ENCODE results near the gene SLC28A2.

The SLC28A2 gene, protein sequence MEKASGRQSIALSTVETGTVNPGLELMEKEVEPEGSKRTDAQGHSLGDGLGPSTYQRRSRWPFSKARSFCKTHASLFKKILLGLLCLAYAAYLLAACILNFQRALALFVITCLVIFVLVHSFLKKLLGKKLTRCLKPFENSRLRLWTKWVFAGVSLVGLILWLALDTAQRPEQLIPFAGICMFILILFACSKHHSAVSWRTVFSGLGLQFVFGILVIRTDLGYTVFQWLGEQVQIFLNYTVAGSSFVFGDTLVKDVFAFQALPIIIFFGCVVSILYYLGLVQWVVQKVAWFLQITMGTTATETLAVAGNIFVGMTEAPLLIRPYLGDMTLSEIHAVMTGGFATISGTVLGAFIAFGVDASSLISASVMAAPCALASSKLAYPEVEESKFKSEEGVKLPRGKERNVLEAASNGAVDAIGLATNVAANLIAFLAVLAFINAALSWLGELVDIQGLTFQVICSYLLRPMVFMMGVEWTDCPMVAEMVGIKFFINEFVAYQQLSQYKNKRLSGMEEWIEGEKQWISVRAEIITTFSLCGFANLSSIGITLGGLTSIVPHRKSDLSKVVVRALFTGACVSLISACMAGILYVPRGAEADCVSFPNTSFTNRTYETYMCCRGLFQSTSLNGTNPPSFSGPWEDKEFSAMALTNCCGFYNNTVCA

GRCh38 chr15:45251888-45252287 lies at the start of gene SLC28A2:
TSS of gene SLC28A2 (plus strand) at chr15:45252234. CDS start at chr15:45253216, 982 bp downstream.
- no peaks in the 10 kb centered on the region for H3K36me3 ChIP-seq (ENCODE audit: control insufficient read depth in 2 of 2, insufficient read depth in 2 of 2, low read length in 2 of 2)
- H3K27me3 ChIP-seq (ENCODE audit: control insufficient read depth in 1 of 2, insufficient read depth in 2 of 2, low read length in 2 of 2): no peaks in the 10 kb centered on the region
- no peaks in the 10 kb centered on the region for H3K9me3 ChIP-seq (ENCODE audit: control insufficient read depth in 2 of 2, low read length in 2 of 2)
- no peaks in the 10 kb centered on the region for H3K4me1 ChIP-seq (ENCODE audit: control insufficient read depth, insufficient read depth, low read length)
- no peak within 1 kb of the TSS for H3K27ac ChIP-seq (ENCODE audit: low read length)
- H3K9ac ChIP-seq (ENCODE audit: low read length in 2 of 2): no peak within 1 kb of the TSS
- H3K4me3 ChIP-seq (ENCODE audit: low read length in 2 of 2): no peak within 1 kb of the TSS

DNA sequence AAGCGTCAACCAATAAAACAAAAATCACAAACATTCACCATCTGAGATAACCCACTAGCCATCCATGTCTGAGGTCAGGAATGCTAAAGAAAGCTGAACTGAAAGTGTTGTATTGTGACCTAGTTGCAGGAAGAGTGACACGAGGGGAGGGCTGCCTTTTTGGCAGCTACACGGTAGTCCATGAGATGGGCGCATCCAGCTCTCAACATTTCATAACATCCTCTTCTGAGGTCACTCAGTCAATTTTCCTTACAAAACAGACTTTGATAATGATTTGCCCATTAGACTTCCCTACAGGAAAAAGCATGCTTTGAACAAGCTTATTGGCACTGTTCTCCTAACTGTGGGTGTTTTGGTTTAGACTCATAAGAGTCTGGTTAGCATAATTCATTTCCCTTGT lies 48.9 kb upstream of the SLC28A2 start:
- H3K9ac ChIP-seq (ENCODE audit: low read length in 2 of 2): no peak overlapping the region
- H3K4me3 ChIP-seq (ENCODE audit: low read length in 2 of 2): no peak overlapping the region
- no peaks in the 10 kb centered on the region for H3K9me3 ChIP-seq (ENCODE audit: control insufficient read depth in 2 of 2, low read length in 2 of 2)
- H3K4me1 ChIP-seq (ENCODE audit: control insufficient read depth, insufficient read depth, low read length): peaks cover 16% of the 10 kb centered on the region
- H3K27ac ChIP-seq (ENCODE audit: low read length): no peak overlapping the region
- no peaks in the 10 kb centered on the region for H3K36me3 ChIP-seq (ENCODE audit: control insufficient read depth in 2 of 2, insufficient read depth in 2 of 2, low read length in 2 of 2)
- H3K27me3 ChIP-seq (ENCODE audit: control insufficient read depth in 1 of 2, insufficient read depth in 2 of 2, low read length in 2 of 2): no peaks in the 10 kb centered on the region

DNA sequence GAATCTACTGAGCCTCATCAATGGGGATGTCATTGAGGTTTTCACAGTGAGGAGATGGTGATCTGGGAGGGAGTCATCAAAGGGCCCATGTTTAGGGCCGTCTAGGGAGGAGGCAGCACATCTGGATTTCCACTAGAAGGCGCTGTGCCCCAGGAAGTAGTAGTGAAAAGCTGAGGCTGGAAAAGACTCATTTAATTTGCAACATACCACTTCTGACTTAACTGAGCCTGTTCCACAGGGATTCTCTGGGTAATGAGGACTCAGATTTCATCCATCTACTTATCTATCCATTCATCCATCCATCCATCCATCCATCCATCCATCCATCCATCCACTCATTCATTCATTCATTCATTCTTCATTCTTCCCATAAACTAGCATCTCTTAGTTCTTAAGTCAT lies 46.8 kb upstream of the SLC28A2 start:
- H3K4me1 ChIP-seq (ENCODE audit: control insufficient read depth, insufficient read depth, low read length): peaks cover 9% of the 10 kb centered on the region
- no peak overlapping the region for H3K27ac ChIP-seq (ENCODE audit: low read length)
- no peak overlapping the region for H3K9ac ChIP-seq (ENCODE audit: low read length in 2 of 2)
- H3K9me3 ChIP-seq (ENCODE audit: control insufficient read depth in 2 of 2, low read length in 2 of 2): no peaks in the 10 kb centered on the region
- H3K36me3 ChIP-seq (ENCODE audit: control insufficient read depth in 2 of 2, insufficient read depth in 2 of 2, low read length in 2 of 2): no peaks in the 10 kb centered on the region
- no peaks in the 10 kb centered on the region for H3K27me3 ChIP-seq (ENCODE audit: control insufficient read depth in 1 of 2, insufficient read depth in 2 of 2, low read length in 2 of 2)
- no peak overlapping the region for H3K4me3 ChIP-seq (ENCODE audit: low read length in 2 of 2)

DNA sequence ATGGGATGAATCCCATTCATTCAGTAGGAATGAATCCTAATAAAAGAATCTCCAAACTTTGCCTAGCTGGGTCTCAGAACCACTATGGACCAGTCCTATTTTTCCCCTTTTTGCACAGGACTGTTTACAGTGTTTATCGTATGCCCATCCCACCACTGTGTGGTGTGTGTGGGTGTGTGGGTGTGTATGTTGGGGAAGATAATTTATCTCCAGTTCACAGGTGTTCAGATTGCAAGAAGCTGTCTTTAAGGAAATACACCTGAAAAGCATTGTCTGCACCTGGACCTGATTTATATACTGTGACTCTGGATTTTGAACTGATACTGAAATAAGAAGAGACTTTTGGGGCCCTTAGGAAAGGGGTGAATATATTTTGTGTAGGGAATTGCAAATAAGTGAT lies 39.5 kb upstream of the SLC28A2 start:
- Histone ChIP-seq H3K27me3 (ENCODE audit: control insufficient read depth in 1 of 2, insufficient read depth in 2 of 2, low read length in 2 of 2) (no peaks in the 10 kb centered on the region), H3K36me3 (ENCODE audit: control insufficient read depth in 2 of 2, insufficient read depth in 2 of 2, low read length in 2 of 2) (no peaks in the 10 kb centered on the region), H3K27ac (ENCODE audit: low read length) (no peak overlapping the region)

DNA sequence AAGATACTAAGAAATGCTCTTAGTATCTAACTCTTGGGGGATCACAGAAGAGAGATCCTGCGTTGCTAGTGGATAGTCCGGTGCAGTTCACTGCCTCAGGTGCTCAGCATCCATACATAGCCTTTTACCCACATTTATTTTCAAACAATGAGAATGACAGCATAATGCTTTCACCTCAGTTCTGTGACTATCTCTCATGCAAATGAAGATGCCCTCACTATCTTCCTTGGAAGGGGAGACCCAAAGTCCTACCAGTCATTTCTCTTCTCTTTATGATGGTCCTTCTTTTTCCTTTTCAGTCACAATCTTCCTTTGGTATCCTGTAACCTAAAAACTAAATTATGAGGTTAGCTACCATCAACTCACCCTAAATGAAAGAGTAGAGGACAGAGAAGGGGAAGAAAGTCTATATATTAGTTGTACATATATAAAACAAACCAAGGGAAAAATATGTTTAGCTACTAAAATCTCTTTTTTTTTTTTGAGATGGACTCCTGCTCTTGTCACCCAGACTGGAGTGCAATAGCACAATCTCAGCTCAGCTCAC lies 30.9 kb upstream of the SLC28A2 start:
- Histone ChIP-seq H3K36me3 (ENCODE audit: control insufficient read depth in 2 of 2, insufficient read depth in 2 of 2, low read length in 2 of 2) (no peaks in the 10 kb centered on the region), H3K9me3 (ENCODE audit: control insufficient read depth in 2 of 2, low read length in 2 of 2) (no peaks in the 10 kb centered on the region), H3K27ac (ENCODE audit: low read length) (no peak overlapping the region), H3K4me3 (ENCODE audit: low read length in 2 of 2) (no peak overlapping the region), H3K27me3 (ENCODE audit: control insufficient read depth in 1 of 2, insufficient read depth in 2 of 2, low read length in 2 of 2) (no peaks in the 10 kb centered on the region), H3K9ac (ENCODE audit: low read length in 2 of 2) (no peak overlapping the region), H3K4me1 (ENCODE audit: control insufficient read depth, insufficient read depth, low read length) (no peaks in the 10 kb centered on the region)

More for the DNA sequence above, 39.5 kb upstream of the SLC28A2 start:
- Histone ChIP-seq H3K9me3 (ENCODE audit: control insufficient read depth in 2 of 2, low read length in 2 of 2) (peaks cover 0 to 2% of the 10 kb centered on the region in 2 donors), H3K4me1 (ENCODE audit: control insufficient read depth, insufficient read depth, low read length) (no peaks in the 10 kb centered on the region), H3K9ac (ENCODE audit: low read length in 2 of 2) (no peak overlapping the region), H3K4me3 (ENCODE audit: low read length in 2 of 2) (no peak overlapping the region)

DNA sequence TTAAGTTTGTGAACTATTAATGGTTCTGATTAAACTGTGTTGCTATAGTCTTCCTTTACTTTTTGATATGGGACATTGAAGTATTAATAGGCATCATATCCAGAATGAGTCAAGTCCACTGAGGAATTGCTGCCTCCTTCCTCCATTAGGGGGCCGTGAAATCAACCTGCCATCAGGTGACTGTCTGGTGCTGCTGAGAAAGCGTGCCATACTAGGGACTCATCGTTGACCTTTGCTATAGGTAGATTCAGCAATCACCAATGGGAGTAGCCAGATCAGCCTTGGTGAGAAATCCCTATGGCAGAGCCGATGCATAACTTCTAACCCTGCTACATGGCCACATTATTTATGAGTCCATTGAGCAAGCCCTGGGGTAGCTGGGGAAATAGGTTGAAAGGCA lies 30.1 kb upstream of the SLC28A2 start:
- Histone ChIP-seq H3K36me3 (ENCODE audit: control insufficient read depth in 2 of 2, insufficient read depth in 2 of 2, low read length in 2 of 2) (no peaks in the 10 kb centered on the region), H3K27ac (ENCODE audit: low read length) (no peak overlapping the region), H3K4me3 (ENCODE audit: low read length in 2 of 2) (no peak overlapping the region), H3K4me1 (ENCODE audit: control insufficient read depth, insufficient read depth, low read length) (no peaks in the 10 kb centered on the region), H3K9ac (ENCODE audit: low read length in 2 of 2) (no peak overlapping the region), H3K27me3 (ENCODE audit: control insufficient read depth in 1 of 2, insufficient read depth in 2 of 2, low read length in 2 of 2) (no peaks in the 10 kb centered on the region), H3K9me3 (ENCODE audit: control insufficient read depth in 2 of 2, low read length in 2 of 2) (no peaks in the 10 kb centered on the region)

- H3K36me3 ChIP-seq (ENCODE audit: control insufficient read depth in 2 of 2, insufficient read depth in 2 of 2, low read length in 2 of 2): no peaks in the 10 kb centered on the region
- H3K9me3 ChIP-seq (ENCODE audit: control insufficient read depth in 2 of 2, low read length in 2 of 2): no peaks in the 10 kb centered on the region
- no peak overlapping the region for H3K9ac ChIP-seq (ENCODE audit: low read length in 2 of 2)
- H3K27me3 ChIP-seq (ENCODE audit: control insufficient read depth in 1 of 2, insufficient read depth in 2 of 2, low read length in 2 of 2): no peaks in the 10 kb centered on the region
- no peak overlapping the region for H3K4me3 ChIP-seq (ENCODE audit: low read length in 2 of 2)
- no peak overlapping the region for H3K27ac ChIP-seq (ENCODE audit: low read length)
- no peaks in the 10 kb centered on the region for H3K4me1 ChIP-seq (ENCODE audit: control insufficient read depth, insufficient read depth, low read length)
Observed at GRCh38 chr15:45224621-45225217, 27.3 kb upstream of the SLC28A2 start.

DNA sequence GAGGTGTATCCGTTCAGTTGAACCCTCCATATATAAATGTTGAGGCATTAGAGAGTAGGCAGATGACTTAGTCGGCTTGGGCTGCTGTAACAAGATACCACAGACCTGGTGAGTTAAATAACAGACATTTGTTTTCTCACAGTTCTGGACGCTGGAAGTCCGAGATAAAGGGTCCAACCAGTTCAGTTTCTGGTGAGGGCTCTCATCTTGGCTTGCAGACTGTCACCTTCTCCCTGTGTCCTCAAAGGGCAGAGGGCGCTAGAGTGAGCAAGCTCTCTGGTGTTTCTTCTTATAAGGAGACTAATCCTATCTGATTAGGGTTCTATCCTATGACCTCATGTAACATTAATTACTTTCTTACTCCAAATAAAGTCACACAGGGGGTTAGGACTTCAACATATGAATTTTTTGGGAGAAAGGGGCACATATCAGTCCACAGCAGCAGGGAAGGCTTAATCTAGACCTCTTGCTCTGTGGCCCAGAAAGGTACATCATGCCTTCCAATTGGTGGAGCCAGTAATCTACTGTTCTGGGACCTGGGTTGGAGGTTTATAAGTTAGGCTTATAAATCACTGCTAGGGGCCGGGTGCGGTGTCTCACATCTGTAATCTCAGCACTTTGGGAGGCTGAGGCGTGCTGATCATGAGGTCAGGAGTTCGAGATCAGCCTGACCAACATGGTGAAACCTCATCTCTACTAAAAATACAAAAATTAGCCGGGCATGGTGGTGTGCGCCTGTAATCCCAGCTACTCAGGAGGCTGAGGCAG lies 26.3 kb upstream of the SLC28A2 start:
- H3K9ac ChIP-seq (ENCODE audit: low read length in 2 of 2): no peak overlapping the region
- H3K4me1 ChIP-seq (ENCODE audit: control insufficient read depth, insufficient read depth, low read length): no peaks in the 10 kb centered on the region
- H3K27me3 ChIP-seq (ENCODE audit: control insufficient read depth in 1 of 2, insufficient read depth in 2 of 2, low read length in 2 of 2): no peaks in the 10 kb centered on the region
- H3K9me3 ChIP-seq (ENCODE audit: control insufficient read depth in 2 of 2, low read length in 2 of 2): no peaks in the 10 kb centered on the region
- H3K36me3 ChIP-seq (ENCODE audit: control insufficient read depth in 2 of 2, insufficient read depth in 2 of 2, low read length in 2 of 2): no peaks in the 10 kb centered on the region
- no peak overlapping the region for H3K4me3 ChIP-seq (ENCODE audit: low read length in 2 of 2)
- no peak overlapping the region for H3K27ac ChIP-seq (ENCODE audit: low read length)

- Histone ChIP-seq H3K27ac (ENCODE audit: low read length) (no peak overlapping the region), H3K4me3 (ENCODE audit: low read length in 2 of 2) (no peak overlapping the region), H3K4me1 (ENCODE audit: control insufficient read depth, insufficient read depth, low read length) (no peaks in the 10 kb centered on the region), H3K36me3 (ENCODE audit: control insufficient read depth in 2 of 2, insufficient read depth in 2 of 2, low read length in 2 of 2) (no peaks in the 10 kb centered on the region), H3K9me3 (ENCODE audit: control insufficient read depth in 2 of 2, low read length in 2 of 2) (no peaks in the 10 kb centered on the region), H3K27me3 (ENCODE audit: control insufficient read depth in 1 of 2, insufficient read depth in 2 of 2, low read length in 2 of 2) (no peaks in the 10 kb centered on the region), H3K9ac (ENCODE audit: low read length in 2 of 2) (no peak overlapping the region)
Observed at GRCh38 chr15:45228931-45229330, 23.1 kb upstream of the SLC28A2 start.

- Histone ChIP-seq H3K9me3 (ENCODE audit: control insufficient read depth in 2 of 2, low read length in 2 of 2) (no peaks in the 10 kb centered on the region), H3K27ac (ENCODE audit: low read length) (no peak overlapping the region), H3K27me3 (ENCODE audit: control insufficient read depth in 1 of 2, insufficient read depth in 2 of 2, low read length in 2 of 2) (no peaks in the 10 kb centered on the region), H3K4me3 (ENCODE audit: low read length in 2 of 2) (no peak overlapping the region), H3K9ac (ENCODE audit: low read length in 2 of 2) (no peak overlapping the region), H3K4me1 (ENCODE audit: control insufficient read depth, insufficient read depth, low read length) (no peaks in the 10 kb centered on the region), H3K36me3 (ENCODE audit: control insufficient read depth in 2 of 2, insufficient read depth in 2 of 2, low read length in 2 of 2) (no peaks in the 10 kb centered on the region)
Observed at GRCh38 chr15:45230245-45230965, 21.6 kb upstream of the SLC28A2 start.

All from stomach smooth muscle (tissue), 2 donors.